NCI-H82 treated with DMSO at 0.1 percent for 48 hours (cell line): ENCODE measurements around the gene CACNA1C.

Experiments used
- DNase-seq: peaks from one replicate; lab custom pipeline; 2025; ENCODE audit not compliant: unreplicated experiment; lab: John Stamatoyannopoulos, UW

The CACNA1C gene

DNA sequence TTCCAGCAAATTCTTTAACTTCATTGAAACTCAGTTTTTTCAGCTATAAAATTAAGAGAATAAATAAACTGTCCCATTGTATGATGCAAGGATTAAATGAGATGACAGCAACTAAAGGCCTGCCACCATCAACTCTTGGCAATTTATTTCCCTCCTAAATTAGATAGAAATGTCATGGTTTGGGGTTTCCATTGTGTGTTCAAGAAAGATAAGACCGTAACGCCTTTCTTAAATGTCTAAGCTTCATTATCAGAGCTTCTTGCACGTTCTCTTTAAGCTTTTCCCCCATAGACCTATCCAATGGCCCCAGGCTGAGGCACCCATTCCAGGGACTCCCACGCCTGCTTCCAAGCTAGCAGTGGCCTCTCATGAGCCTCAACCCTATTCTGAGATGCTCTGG lies 281.9 kb downstream of the CACNA1C start:
- no peak for DNase-seq

DNA sequence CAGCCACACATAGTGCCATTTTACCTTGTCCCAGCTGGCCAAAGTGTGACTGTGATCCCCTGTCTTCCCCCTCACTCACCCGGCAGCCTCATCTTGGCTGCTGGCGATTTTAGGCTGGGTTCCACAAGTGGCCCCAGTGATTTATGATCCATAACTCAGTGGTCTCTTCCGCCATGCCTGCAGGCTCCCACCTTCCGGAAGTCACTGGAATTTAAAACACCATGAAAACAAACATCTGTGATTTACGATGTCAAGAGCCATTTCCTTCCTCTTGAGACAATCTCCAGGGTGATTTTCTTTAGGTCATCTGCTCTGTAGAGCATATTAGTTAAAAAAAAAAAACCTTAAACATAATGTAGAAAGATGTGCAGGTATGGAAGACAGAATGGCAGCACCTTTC lies 282.3 kb downstream of the CACNA1C start:
- DNase-seq = no peak

DNA sequence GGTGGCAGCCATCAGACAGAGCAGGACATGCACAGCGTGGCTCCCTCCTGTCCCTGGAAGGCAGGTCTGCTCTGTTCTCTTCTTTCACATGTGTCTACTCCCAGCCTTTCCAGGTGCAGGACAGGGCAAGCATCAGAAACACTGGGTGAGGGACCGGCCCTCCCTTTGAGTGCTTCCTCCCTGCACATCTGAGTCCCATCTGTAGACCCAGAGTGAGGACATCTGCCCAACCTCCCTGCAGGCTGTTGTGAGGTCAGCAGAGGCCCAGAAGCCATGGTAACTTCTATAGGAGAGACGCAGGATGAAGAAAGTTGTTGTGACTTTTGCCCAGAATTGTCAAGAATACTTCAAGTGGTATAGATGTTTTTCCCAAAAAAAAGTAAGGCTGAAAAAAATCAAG lies 282.7 kb downstream of the CACNA1C start:
- DNase-seq = no peak

DNA sequence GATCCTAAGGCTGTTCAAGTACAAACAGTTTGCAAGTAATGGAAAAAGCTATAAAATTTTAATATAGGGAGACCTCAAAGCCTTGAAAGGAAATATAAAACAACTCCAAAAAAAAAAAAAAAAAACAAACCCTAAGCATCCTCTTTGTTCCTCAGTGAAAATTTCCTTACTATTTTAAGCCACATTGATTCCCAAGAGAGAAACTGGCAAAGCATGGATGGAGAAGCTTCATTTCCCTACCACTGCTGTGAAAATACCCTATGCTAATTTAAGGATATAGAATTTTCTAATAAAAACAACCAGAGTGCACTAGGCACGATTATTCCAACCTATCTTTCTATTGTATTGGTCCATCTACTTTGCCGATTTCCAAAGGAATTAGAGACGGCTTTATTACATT lies 283.1 kb downstream of the CACNA1C start:
- no peak for DNase-seq

DNA sequence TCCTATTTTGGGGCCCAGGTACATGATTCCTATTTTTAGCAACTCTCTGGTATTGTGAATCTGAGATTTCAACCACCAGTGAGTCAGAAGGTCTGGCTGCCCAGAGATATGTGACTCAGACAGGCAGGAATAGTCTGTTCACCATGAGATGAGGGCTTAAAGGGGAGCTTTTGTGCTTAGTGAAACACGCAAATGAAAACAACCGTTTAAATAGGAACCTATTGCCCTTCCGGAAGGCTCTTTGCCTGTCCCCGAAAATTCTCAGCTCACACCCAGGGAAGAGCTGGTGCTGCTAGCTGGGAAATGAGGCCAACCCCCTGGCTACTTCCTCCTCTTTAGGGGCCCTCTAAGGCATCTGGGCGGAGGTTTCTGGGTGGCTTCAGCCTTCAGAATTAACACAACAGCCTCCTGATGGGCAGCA lies 283.6 kb downstream of the CACNA1C start:
- DNase-seq = no peak

DNA sequence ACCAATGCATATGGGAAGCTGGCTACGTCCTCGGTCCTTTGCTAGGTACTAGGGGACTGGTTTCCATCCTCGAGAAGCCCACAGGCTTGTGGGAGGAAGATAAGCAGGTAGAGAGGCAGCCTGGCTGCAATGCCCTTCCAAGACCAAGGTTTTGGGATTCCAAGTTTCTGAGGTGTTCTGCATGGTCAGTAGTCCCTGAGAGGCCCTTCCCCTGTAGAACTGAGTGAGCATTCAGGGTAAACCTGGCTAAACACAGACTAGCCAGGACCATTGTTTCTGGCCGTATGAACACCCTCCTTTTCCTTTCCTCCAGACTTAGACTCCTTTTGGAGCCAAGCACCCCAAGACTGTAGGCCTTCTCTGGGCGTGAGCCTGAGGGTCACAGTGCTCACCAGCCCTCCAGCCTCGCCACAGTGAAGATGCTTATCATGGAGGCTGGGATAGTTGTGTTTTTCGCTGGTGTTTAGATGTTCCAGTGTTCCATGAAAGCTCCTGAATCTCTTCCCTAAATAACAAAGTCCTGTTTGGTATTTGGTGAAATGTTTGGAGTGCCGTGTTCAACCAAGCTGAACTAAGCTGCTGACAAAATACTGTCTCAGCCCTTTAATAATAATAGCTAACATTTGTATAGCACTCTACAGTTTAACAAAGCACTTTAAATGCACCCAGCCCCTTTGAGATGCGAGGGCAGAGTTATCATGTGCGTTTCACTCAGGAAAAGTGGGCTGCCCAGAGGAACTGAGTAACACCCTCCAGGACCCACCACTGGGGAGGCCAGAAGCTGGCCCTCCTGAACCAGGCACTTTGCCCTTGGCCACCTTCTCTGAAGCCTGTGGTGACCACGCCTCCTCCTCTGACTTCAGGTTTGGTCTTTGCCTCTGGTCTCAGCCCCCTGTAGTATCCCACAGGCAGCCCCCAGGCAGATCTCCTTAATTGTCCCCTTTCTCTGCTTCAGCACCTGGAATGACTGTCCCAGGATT lies 284.5 kb downstream of the CACNA1C start:
- DNase-seq = no peak

DNA sequence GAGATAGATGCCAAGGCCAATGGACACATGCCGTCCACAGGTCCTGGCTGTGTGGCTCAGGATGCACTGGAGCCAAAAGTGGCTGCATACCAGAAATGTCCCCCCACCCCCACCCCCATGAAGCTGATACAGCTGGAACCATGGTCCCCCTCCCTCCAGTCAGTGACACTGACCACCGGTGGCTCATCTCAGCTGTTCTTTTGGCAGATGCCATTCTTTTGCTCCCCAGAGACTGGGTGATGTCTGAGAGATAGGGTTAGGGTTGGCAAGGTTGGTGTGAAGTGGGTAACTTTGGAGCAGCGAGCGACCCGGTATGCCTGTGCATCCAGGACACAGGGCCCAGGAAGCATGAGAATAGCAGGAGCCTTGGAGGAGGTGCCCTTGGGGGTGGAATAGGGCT lies 285.6 kb downstream of the CACNA1C start:
- no peak for DNase-seq

DNA sequence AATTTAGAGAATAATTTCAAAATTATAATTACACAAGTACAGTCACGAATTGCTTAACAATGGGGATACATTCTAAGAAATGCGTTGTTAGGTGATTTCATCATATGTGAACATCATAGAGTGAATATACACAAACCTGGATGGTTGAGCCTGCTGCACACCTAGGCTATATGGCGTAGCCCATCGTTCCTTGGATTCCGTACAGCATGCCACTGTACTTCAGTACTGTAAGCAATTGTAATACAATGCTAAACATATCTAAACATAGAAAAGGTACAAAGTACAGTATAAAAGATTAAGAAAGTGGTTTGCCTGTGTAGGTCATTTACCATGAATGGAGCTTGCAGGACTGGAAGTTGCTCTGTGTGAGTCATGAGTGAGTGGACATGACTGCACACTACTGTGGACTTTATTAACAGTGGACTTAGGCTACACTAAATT lies 286.2 kb downstream of the CACNA1C start:
- no peak for DNase-seq

DNA sequence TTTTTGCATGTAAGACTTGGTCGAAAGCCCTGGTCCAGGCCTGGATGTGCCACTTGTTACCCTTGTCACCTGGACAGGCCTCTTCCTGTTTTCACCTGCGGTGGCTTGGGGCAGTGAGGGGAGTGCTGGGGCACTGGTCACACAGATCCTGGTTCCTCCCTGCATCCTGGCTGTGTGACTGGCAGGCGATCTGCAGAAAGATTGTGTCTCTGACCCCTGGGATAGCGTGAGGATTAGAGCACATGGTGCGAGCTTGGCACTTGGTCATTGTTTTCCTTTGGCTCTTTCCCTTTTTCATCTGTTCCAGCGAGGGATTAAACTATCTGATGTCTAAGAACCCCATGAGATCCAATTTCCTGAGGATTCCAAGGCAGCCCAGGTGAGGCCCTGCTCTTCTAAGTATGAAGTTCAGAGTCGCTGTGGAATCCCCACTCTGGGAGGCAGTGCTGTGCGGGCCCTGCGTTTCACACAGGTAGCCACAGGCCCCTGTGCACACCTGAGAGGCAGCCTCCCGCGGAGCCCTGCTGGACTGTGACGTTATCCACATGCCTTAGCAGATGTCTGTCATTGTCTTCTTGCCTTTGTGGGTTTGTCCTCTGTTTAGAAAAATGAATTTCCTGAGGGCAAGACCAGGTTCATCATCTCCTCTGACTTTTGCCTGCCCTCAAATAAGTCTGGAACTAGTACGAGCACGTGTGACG lies 288.4 kb downstream of the CACNA1C start:
- peak; percentile 75 for DNase-seq

DNA sequence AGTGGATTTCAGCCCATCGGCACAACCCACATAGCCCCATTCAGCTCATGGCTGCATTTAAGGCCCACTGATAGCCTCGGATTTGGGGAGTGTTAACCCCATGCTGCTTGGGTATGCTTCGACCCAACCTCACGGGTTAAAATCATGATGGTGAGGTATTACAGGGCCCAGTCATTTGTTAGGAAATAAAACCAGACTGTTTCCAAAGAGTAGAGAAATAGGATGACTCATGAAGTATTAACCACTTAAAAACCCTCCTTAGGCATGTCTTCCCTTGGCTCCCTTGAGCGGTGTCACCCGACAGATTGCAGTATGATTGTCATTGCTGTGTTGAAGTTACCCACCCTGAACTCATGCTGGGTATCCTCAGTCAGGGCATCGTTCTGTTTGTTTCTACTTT lies 289.1 kb downstream of the CACNA1C start:
- no peak for DNase-seq

DNA sequence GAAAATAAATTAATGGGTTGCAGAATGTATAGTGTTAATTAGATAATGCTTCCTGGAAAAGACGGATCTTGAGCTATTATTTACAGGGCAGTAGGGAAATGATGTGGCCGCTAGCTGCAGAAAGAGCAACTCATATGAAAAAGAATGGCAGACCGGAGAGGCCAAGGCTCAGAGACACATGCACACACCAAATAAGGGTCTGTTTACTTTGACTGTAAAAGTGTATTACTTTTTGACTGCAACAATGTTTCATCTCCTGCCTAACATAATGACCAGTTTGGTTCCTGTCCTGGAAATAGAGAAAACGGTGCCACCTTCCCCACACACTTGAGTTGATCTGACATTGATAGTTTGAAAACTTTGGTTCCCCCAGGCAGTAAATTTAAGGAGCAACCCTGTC lies 290.9 kb downstream of the CACNA1C start:
- DNase-seq = no peak

DNA sequence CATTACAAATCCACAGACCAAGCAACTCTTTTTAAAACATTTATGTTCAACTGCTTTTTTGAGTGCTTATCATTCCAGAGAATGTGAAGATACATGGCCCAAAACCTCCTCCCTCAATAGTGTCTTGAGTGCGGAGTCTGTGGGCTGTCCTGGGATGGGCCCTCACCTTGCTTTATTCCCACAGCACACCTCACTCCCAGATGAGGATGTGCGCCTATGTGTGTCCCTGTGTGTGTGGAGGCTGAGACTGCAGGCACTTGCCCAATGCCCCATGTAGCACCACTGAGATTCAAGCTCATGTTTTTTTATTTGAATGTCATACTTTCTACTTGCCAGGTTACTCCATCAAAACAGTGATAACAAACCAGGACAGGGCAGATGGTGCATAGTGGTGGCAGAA lies 291.7 kb downstream of the CACNA1C start:
- DNase-seq = no peak

DNA sequence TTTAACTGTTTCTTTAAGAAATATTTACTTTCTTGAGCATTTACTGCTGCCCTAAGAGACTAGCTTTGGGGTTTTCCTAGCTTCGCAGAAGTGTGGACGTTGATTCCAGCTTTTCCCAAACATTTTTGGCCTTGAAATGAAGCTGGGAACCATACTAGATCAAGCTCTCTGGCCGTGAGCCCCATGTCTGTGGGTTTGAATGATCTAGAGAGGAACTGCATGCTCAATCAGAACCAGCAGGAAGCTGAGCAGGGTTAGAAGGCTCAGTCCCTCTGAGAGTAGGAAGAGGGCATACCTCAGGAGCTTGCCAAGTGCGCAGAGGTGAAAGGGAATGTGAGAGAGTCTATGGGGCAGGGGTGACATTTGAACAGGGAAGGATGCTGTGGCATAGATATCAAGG lies 292.1 kb downstream of the CACNA1C start:
- no peak for DNase-seq

DNA sequence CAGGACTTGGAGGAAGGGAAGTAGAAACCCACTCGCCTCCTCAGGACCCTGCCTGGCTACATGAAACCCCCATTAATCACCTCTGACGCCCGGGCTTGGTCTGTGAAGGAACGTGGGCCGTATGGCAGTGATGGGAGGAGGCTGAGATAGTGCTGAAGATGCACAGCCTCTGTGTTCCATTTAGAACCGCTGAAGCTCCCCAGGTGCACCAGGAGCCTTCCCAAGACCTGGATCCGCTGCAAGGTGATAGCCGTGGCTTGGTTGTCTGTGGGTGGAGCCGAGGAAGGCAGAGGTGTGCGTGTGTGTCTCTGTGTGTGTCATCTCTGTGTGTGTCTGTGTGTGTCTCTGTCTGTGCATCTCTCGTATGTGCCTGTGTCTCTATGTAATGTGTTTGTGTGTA lies 293.1 kb downstream of the CACNA1C start:
- DNase-seq = no peak

DNA sequence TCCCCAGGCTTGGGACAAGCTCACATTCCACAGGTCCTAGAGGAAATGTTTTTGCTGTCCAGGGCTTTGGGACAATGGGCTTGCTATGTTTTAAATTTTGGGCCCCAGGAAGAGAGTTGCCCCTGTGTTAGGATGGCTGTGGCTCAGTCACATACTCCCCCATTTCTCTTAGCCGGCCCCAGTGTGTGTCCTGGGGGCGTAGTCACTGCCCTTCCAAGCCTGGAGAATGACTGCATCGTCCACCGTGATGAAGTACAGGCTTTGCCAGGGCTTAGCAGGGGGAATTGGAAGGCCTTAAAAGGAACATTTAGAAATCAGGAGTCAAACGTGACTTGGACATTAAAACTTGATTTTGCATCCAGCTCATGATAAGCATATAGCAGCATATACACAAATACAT lies 293.6 kb downstream of the CACNA1C start:
- DNase-seq = no peak

DNA sequence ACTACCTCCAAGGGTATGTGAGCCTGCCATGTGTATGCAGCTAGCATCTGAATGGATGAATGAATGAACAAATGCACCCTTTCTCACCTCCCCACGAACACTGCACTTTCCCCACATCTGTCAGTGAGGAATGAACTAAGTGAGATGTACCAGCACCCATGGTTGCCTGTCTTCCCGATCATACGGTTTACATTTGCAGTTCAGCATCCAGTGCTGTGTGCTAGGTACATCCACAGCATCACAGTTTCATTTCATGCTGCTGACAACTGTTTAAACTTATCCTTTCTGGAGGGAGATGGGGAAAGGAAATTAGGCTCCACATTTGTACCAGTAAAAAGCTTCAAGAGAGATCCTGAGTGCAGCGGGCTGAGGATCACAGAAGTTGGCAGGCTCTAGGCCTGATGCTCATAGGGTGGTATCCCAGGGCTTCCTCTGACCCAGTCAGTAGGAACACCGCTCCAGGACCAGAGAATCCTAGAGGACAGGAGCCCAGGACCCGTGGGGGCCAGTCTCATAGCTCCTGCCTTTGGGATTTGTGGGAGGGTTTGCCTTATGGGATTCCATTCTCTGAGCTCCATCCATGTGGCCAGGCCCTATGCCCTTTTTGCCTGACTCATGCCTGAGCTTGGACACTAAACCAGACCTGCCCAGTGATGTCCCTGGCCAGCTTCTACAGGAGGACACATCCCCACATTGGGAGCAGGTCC lies 294.5 kb downstream of the CACNA1C start:
- no peak for DNase-seq

DNA sequence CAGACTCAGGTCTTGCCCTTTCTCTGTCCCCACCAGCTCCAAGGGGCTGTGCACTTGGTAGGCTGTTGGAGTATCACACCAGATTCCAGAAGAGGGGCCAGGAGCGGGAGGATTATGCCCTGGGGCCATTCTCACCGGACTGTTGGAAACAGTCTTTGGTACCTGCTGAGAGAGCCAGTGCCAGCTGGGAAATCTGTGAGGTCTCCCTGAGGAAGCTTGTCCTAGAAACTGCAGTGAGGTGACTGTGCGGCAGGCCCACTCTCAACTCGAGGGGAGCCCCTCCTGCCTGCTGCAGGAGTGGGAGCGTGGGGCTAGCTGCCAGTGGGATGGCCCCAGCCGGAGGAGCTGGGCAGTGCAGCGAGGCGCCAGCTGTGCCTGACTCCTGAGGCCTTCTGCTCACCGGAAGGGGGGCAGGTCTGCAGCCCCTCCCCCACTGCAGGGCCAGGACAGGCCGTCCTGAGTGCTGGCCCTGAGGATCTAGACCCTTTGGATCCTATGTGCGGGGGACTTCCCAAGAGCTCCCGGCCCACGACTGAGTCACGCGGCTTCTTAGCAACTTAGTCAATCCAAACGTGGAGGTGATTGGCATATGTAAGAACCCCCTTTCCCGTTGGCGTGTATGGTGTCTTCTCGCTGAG lies 295.2 kb downstream of the CACNA1C start:
- no peak for DNase-seq

DNA sequence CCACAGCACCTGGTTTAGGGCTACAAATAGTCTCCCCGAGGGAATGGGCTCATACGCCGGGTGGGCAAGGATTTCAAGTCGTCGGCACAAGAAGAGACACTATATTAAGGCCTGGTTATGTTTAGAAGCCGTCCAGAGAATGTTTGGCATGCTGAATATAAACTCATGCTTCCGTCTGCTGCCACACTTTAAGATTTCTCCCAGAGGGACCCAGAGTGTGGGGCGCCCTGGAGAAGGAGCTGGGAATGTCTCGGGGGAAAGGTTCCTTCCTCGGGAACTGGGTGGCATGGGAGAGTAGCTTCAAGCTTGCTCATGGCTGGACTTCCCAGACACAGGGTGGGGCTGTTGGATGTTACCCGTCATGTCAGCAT lies 295.7 kb downstream of the CACNA1C start:
- no peak for DNase-seq

DNA sequence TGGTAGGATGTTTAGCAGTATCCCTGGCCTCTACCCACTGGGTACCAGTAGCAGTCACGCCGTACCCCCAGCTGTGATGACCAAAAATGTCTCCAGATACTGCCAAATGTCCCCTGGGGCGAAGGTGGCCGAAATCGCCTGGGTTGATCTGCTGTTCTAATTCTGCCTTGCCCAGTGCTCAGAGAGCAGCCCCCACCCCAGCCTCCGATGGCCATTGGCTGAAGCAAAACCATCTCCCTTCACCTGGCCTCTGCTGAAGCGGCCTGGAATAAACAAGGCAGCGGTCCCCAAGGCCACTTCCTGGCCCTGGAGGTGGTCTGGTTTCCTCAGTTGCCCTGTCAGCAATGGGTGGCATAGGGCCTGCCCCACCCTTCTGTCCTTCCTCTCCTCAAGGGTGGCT lies 298.4 kb downstream of the CACNA1C start:
- no peak for DNase-seq

DNA sequence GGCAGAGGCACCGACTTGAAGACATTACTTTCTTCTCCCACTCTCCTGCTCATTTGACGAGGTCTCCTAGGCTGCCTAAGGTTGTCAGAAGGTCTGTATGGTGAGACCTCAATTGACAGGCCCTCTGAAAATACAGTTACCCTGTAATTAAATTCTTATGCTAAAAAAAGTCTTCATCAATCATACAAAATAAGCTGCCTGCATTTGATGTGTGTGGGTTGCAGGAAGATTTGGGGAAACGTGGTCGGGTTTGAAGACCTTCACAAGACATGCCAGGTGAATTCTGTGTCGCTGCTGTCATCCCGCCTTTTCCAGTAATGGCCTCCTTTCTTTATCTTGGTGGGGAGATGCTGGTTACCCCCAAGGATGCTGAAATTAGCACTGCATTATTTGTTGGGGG lies 299.4 kb downstream of the CACNA1C start:
- DNase-seq = no peak

DNA sequence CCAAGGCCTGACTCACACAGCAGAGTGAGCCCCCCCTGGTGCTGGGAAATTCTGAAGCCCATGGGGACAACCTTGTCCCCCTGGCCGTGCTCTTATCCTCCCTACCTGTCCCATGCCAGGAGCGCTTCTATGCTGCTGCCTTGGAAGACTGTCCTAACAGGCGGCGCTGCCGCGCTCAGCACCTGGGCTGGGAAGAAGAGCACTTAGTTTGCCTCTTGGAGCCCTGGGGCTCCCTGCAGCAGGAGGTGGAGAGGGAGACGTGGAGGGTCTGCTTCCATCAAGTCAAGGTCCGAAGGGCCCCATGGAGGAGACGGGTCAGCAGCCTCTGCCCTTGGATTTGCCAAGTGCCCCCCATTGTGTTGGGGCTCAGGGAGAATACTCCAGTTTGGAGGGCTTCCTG lies 300.5 kb downstream of the CACNA1C start:
- DNase-seq = no peak
